ENCODE measurements around the gene MPI.
"Not testable (repeated sequence)": the region's sequence is repeated elsewhere in the genome, so short reads cannot be mapped to it uniquely, and the experiment has no call there.

MPI gene

GRCh38 chr15:74864296-74864695, 25.5 kb upstream of the MPI start:
- DNase-seq, result no peak

- no peak for DNase-seq
These were observed 24.5 kb upstream of the MPI start for GRCh38 chr15:74865316-74865715.

GRCh38 chr15:74866090-74866489, 23.8 kb upstream of the MPI start:
- DNase-seq, result no peak

GRCh38 chr15:74867466-74868038, 22.3 kb upstream of the MPI start:
- no peak for DNase-seq

- no peak for DNase-seq
These were observed 21.8 kb upstream of the MPI start for GRCh38 chr15:74868059-74868458.

- no peak for DNase-seq
These were observed 20.5 kb upstream of the MPI start for GRCh38 chr15:74869372-74869725.

- no peak for DNase-seq
These were observed 20.0 kb upstream of the MPI start for GRCh38 chr15:74869726-74870407.

- DNase-seq, result no peak
These were observed 19.2 kb upstream of the MPI start for GRCh38 chr15:74870436-74871215.

GRCh38 chr15:74872702-74873035, 17.2 kb upstream of the MPI start:
- DNase-seq, result no peak

- peak; percentile 77 to 89 (median 82) for DNase-seq
These were observed 16.6 kb upstream of the MPI start, which contains the start of gene SCAMP2 for GRCh38 chr15:74873036-74873755. TSS of gene SCAMP2 (minus strand) at chr15:74873365. CDS start at chr15:74873255, 110 bp downstream.

GRCh38 chr15:74873756-74874424, 16.0 kb upstream of the MPI start:
- no peak for DNase-seq

GRCh38 chr15:74878273-74878672, 11.6 kb upstream of the MPI start:
- DNase-seq, result no peak

- no peak for DNase-seq
These were observed 7.3 kb upstream of the MPI start for GRCh38 chr15:74882528-74882927.

GRCh38 chr15:74884428-74885223, 5.2 kb upstream of the MPI start:
- no peak for DNase-seq

- DNase-seq, result no peak
These were observed 4.4 kb upstream of the MPI start for GRCh38 chr15:74885461-74885860.

- not testable (repeated sequence) for DNase-seq
These were observed 2.2 kb upstream of the MPI start for GRCh38 chr15:74887537-74888193.

GRCh38 chr15:74888716-74889115, 1.1 kb upstream of the MPI start:
- DNase-seq, result no peak

GRCh38 chr15:74889390-74889882, 406 bp upstream of the MPI start:
- DNase-seq, result no peak

GRCh38 chr15:74890665-74890960, 771 bp downstream of the MPI start:
- no peak for DNase-seq

GRCh38 chr15:74891469-74891868, 1.6 kb downstream of the MPI start:
- no peak for DNase-seq

GRCh38 chr15:74892313-74892712, 2.5 kb downstream of the MPI start:
- DNase-seq, result no peak

GRCh38 chr15:74892931-74893330, 3.1 kb downstream of the MPI start:
- DNase-seq, result no peak

All from activated CD4-positive, CD25-positive, alpha-beta regulatory T cell (primary cell).